H1 (cell line): ENCODE results near the gene TRAF1. TPM values are rescaled to one million over a fixed set of nuclear protein-coding genes. Genes with fewer than 3 reads are reported as not detected.
A peak's percentile ranks its signal among the peaks of the same experiment; 100 is the strongest.

Experiments
- CTCF ChIA-PET: fragments of 300-600 bp; sonication (Branson Sonifier 250); formaldehyde crosslinking; loops from one replicate; lab custom pipeline; 2021; ENCODE audit not compliant: partially characterized antibody; lab: Charles Lee
- POLR2A ChIA-PET: fragments of 300-600 bp; sonication (Branson Sonifier 250); formaldehyde crosslinking; loops from one replicate; lab custom pipeline; 2021; ENCODE audit warnings: inconsistent platforms; ENCODE audit not compliant: partially characterized antibody; lab: Charles Lee
- DNase-seq, 2 experiments: peaks; one replicate each; pipeline versions ENCODE4 v3.0.0 to v3.0.0-alpha.2; 2010 to 2022; ENCODE audit warnings: low spot score in 2 of 2, low read depth in 1 of 2, mixed read lengths in 1 of 2
- FAIRE-seq: peaks from 2 replicates; lab custom pipeline; 2011; peaks lifted over from hg19 to GRCh38; lab: Jason Lieb, UNC
- H2AFZ ChIP-seq: 2 replicates; pipeline ENCODE4 v1.8.1; 2012; ENCODE audit warnings: low read length, inconsistent platforms
- H2AK5ac ChIP-seq: 2 replicates; pipeline ENCODE4 v1.6.1; 2013; ENCODE audit warnings: low read depth, low read length
- H2BK120ac ChIP-seq: replicated peaks from 2 replicates; pipeline ENCODE3; 2013; ENCODE audit warnings: low read depth, low read length, inconsistent platforms
- H2BK12ac ChIP-seq: 2 replicates; pipeline ENCODE4 v1.6.1; 2013; ENCODE audit warnings: low read depth, low read length
- H2BK15ac ChIP-seq: 2 replicates; pipeline ENCODE4 v1.6.1; 2013; ENCODE audit warnings: low read length
- H2BK20ac ChIP-seq: 2 replicates; pipeline ENCODE4 v1.6.1; 2013; ENCODE audit warnings: low read length
- H2BK5ac ChIP-seq: 2 replicates; pipeline ENCODE4 v1.6.1; 2013; ENCODE audit warnings: low read depth, low read length
- H3K14ac ChIP-seq: 2 replicates; pipeline ENCODE4 v1.6.1; 2013; ENCODE audit warnings: inconsistent platforms; ENCODE audit not compliant: insufficient read length
- H3K18ac ChIP-seq: 2 replicates; pipeline ENCODE4 v1.6.1; 2013; ENCODE audit warnings: low read length; ENCODE audit errors: extremely low read depth
- H3K23ac ChIP-seq: 2 replicates; pipeline ENCODE4 v1.6.1; 2013; ENCODE audit warnings: inconsistent platforms; ENCODE audit not compliant: insufficient read length
- H3K23me2 ChIP-seq: 2 replicates; pipeline ENCODE4 v1.6.1; 2013; ENCODE audit warnings: low read depth, low read length
- H3K27ac ChIP-seq: 2 replicates; pipeline ENCODE4 v1.6.1; 2011; ENCODE audit warnings: low read depth, low read length, inconsistent platforms
- H3K27me3 ChIP-seq, 4 experiments: replicated peaks in 1 of 4; 1 replicate in 1 of 4; 2 replicates in 3 of 4; pipeline versions ENCODE4 v1.6.1 to v1.8.1; 2011 to 2013; ENCODE audit warnings: low read length in 3 of 4, mild to moderate bottlenecking in 3 of 4, inconsistent platforms in 2 of 4, mixed read lengths in 2 of 4, moderate library complexity in 1 of 4; ENCODE audit not compliant: control insufficient read depth in 3 of 4, insufficient read depth in 3 of 4; ENCODE audit errors: extremely low read depth in 1 of 4
- H3K36me3 ChIP-seq, 4 experiments: 2 replicates each; pipeline versions ENCODE4 v1.6.1 to v1.8.1; 2011 to 2013; ENCODE audit warnings: mild to moderate bottlenecking in 4 of 4, low read length in 3 of 4, moderate library complexity in 2 of 4, control low read depth in 1 of 4, inconsistent platforms in 1 of 4; ENCODE audit not compliant: insufficient read depth in 4 of 4, control insufficient read depth in 2 of 4
- H3K4ac ChIP-seq: replicated peaks from 2 replicates; pipeline ENCODE3; 2013; ENCODE audit warnings: low read length, low read depth, mixed read lengths, inconsistent platforms; ENCODE audit not compliant: insufficient read length
- H3K4me1 ChIP-seq, 4 experiments: replicated peaks in 1 of 4; 1 replicate in 1 of 4; 2 replicates in 3 of 4; pipeline versions ENCODE4 v1.6.1 to v1.8.1; 2011 to 2013; ENCODE audit warnings: low read length in 3 of 4, inconsistent platforms in 2 of 4, mixed read lengths in 1 of 4; ENCODE audit not compliant: insufficient read depth in 4 of 4, control insufficient read depth in 3 of 4
- H3K4me2 ChIP-seq, 2 experiments: 2 replicates each; pipeline versions ENCODE4 v1.6.1 to v1.8.1; 2011 to 2013; ENCODE audit warnings: low read depth in 2 of 2, low read length in 2 of 2, control low read depth in 1 of 2, inconsistent platforms in 1 of 2, mild to moderate bottlenecking in 1 of 2; ENCODE audit not compliant: insufficient read depth in 1 of 2
- H3K4me3 ChIP-seq, 4 experiments: fragments of 200-600, 300-600 bp in 1 of 4; sonication (generic), shearing (Covaris generic), sonication (Bioruptor Twin) in 1 of 4; 2 replicates each; pipeline versions ENCODE4 v1.5.1 to v1.8.1; 2011 to 2016; ENCODE audit warnings: low read length in 4 of 4, low read depth in 3 of 4, control low read depth in 2 of 4, inconsistent platforms in 2 of 4, mild to moderate bottlenecking in 2 of 4, mixed read lengths in 1 of 4, moderate library complexity in 1 of 4; ENCODE audit not compliant: insufficient read depth in 2 of 4; ENCODE audit errors: extremely low read depth in 1 of 4
- H3K56ac ChIP-seq: replicated peaks from 2 replicates; pipeline ENCODE3; 2013; ENCODE audit warnings: low read depth, mild to moderate bottlenecking, mixed read lengths, low read length, inconsistent platforms; ENCODE audit not compliant: insufficient read length
- H3K79me1 ChIP-seq: 2 replicates; pipeline ENCODE4 v1.6.1; 2013; ENCODE audit warnings: low read depth, low read length, control low read depth
- H3K79me2 ChIP-seq, 2 experiments: 2 replicates each; pipeline versions ENCODE4 v1.6.1 to v1.8.1; 2012 to 2013; ENCODE audit warnings: low read length in 2 of 2, mild to moderate bottlenecking in 2 of 2, inconsistent platforms in 1 of 2; ENCODE audit not compliant: insufficient read depth in 2 of 2, control insufficient read depth in 1 of 2
- H3K9ac ChIP-seq, 4 experiments: replicated peaks in 1 of 4; 1 replicate in 1 of 4; 2 replicates in 3 of 4; pipeline versions ENCODE4 v1.6.1 to v1.8.1; 2011 to 2013; ENCODE audit warnings: low read depth in 3 of 4, low read length in 3 of 4, control low read depth in 2 of 4, mild to moderate bottlenecking in 2 of 4, moderate library complexity in 2 of 4, inconsistent platforms in 1 of 4; ENCODE audit errors: extremely low read depth in 1 of 4
- H3K9me3 ChIP-seq, 2 experiments: 2 replicates each; pipeline versions ENCODE4 v1.6.1 to v1.8.1; 2012 to 2013; ENCODE audit warnings: mild to moderate bottlenecking in 2 of 2, moderate library complexity in 2 of 2, control low read depth in 1 of 2, inconsistent platforms in 1 of 2, low read depth in 1 of 2, low read length in 1 of 2, mixed read lengths in 1 of 2; ENCODE audit not compliant: insufficient read depth in 2 of 2
- H4K20me1 ChIP-seq, 2 experiments: replicated peaks in 1 of 2; 2 replicates each; pipeline versions ENCODE3 to v1.8.1; 2011 to 2013; ENCODE audit warnings: inconsistent platforms in 2 of 2, low read length in 2 of 2, mild to moderate bottlenecking in 1 of 2; ENCODE audit not compliant: insufficient read depth in 2 of 2, control insufficient read depth in 1 of 2
- H4K5ac ChIP-seq: 2 replicates; pipeline ENCODE4 v1.6.1; 2013; ENCODE audit warnings: low read length, low read depth, mixed read lengths, inconsistent platforms; ENCODE audit not compliant: insufficient read length
- H4K8ac ChIP-seq: 2 replicates; pipeline ENCODE4 v1.8.0; 2013; ENCODE audit warnings: mild to moderate bottlenecking, moderate library complexity, low read length, inconsistent platforms; ENCODE audit not compliant: insufficient read depth; ENCODE audit errors: extremely low read depth
- H4K91ac ChIP-seq: replicated peaks from 2 replicates; pipeline ENCODE3; 2013; ENCODE audit warnings: low read length, mixed read lengths, inconsistent platforms; ENCODE audit not compliant: insufficient read length
- EP300 ChIP-seq, 2 experiments: IDR thresholded peaks; 1 replicate in 1 of 2; 2 replicates in 1 of 2; pipeline ENCODE4 v1.6.1; 2011 to 2012; ENCODE audit warnings: low read depth in 2 of 2, low read length in 2 of 2, mild to moderate bottlenecking in 2 of 2, borderline replicate concordance in 1 of 2, inconsistent platforms in 1 of 2, moderate library complexity in 1 of 2
- PHF8 ChIP-seq: fragments of 200-600 bp; sonication (generic); conservative IDR thresholded peaks from 2 replicates; pipeline ENCODE4 v1.7.1; 2012; ENCODE audit warnings: low read depth, mild to moderate bottlenecking, inconsistent platforms, low read length, moderate library complexity
- POU5F1 ChIP-seq: IDR thresholded peaks from 2 replicates; pipeline ENCODE4 v1.6.1; 2011; ENCODE audit warnings: low read depth, mild to moderate bottlenecking, low read length, moderate library complexity
- SRF ChIP-seq: IDR thresholded peaks from 2 replicates; pipeline ENCODE4 v1.6.1; 2011; ENCODE audit warnings: mild to moderate bottlenecking, low read depth, low read length, moderate library complexity
- TEAD4 ChIP-seq: IDR thresholded peaks from 2 replicates; pipeline ENCODE4 v1.6.1; 2012; ENCODE audit warnings: low read depth, low read length, inconsistent platforms, mixed read lengths
- WGBS, 2 experiments: shearing (Covaris generic) in 1 of 2; methylation state at CpG; one replicate each; pipeline versions ENCODE4 v1.1.6 to v1.1.7; 2013 to 2015; ENCODE audit warnings: low lambda C conversion rate in 2 of 2, mixed read lengths in 2 of 2, inconsistent platforms in 1 of 2, low coverage in 1 of 2, missing lambda C conversion rate in 1 of 2; ENCODE audit not compliant: insufficient replicate concordance in 2 of 2, insufficient coverage in 1 of 2, insufficient read length in 1 of 2; ENCODE audit errors: extremely low coverage in 1 of 2, missing lambda C conversion rate in 1 of 2; 5-methylcytosine and 5-hydroxymethylcytosine counted together
- polyA plus RNA-seq, 7 experiments: library from polyadenylated mRNA; depleted of rRNA in 3 of 7; stranded (reverse) in 5 of 7; unstranded in 2 of 7; fragments of >200 nt in 5 of 7; fragments of 200-250 nt in 2 of 7; gene quantifications; 1 replicate in 5 of 7; 2 replicates in 1 of 7; 4 replicates in 1 of 7; pipeline versions ENCODE4 v1.2.1 to v1.2.3, GENCODE V29; 2011 to 2013; ENCODE audit warnings: missing spikeins in 2 of 7, mixed read lengths in 2 of 7
- total RNA-seq: library from RNA; stranded (reverse); fragmentation: NEBNext Ultra II Directional; extraction: Animal tissue kit (Norgen Biotek cat#: 25700); gene quantifications from 2 replicates; pipeline ENCODE4 v1.2.1, GENCODE V29; 2021
- TF ChIP-seq, protein P1 (sequence below): IDR thresholded peaks from 2 replicates; pipeline ENCODE4 v1.6.1; 2012; ENCODE audit warnings: low read length, inconsistent platforms
- TF ChIP-seq, protein P2 (sequence below): IDR thresholded peaks from 2 replicates; pipeline ENCODE4 v1.6.1; 2012; ENCODE audit warnings: inconsistent platforms

The TRAF1 gene
- total and polyA plus RNA-seq, 2 of the 8 experiments (the other 6 are each of a cell fraction or from before 2014, with no cell fraction given) = 1.6 to 3.2 TPM

DNA sequence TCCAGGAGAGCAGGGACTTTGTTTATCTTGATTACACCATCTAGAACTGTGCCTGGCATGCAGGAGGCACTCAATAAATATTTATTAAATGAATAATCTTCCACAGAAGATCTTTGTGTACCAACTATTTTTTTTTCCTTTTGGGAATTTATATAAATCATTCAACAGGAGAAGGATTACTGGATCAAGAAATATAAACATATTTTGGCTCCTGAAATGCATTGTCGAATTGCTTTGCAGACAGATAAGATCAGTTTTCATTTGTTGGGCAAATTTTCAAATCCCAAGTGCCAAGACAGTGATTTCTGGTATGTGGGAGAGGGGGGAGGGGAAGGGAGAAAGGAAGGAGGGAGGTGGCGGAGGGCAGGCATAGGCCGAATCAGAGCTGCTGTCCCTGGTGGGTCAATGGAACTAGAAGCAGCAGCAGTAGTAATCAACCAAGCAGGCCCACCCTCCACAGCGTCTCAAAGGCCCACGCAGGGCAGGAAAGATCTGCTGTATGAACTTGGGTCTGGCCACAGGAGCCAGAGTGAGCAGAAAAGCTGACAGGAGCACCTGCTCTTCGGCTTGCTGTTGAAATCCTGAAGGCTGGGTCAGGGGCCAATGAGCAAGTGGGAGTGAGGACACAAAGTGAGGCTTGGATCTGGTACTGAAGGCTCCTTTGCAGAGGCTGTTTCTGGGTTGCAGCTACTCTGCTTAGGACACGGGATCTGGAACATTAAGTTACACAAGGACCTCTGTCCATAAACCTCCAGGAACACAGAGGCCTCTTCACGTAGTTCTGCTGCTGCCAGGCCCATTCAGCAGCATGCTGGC lies 15.8 kb upstream of the TRAF1 start:
- H3K56ac ChIP-seq = no peak overlapping the region

More for the DNA sequence above, 15.8 kb upstream of the TRAF1 start:
- Histone ChIP-seq H3K4ac (no peak overlapping the region), H3K4me3 (no peak overlapping the region), H3K79me2 (no peaks in the 10 kb centered on the region), H4K91ac (peak overlapping the region; percentile 13), H2BK20ac (peak overlapping the region; percentile 67; the same call in 1 of the 2 replicates), H2BK5ac (peak overlapping the region; percentile 89; the same call in 1 of the 2 replicates), H3K9ac (no peak overlapping the region; a peak in 1 of 7 replicates), H3K23me2 (no peaks in the 10 kb centered on the region; the same call in 1 of the 2 replicates), H3K9me3 (no peaks in the 10 kb centered on the region), H3K27me3 (no peaks in the 10 kb centered on the region), H3K79me1 (no peaks in the 10 kb centered on the region), H4K5ac (peak overlapping the region; percentile 5), H3K14ac (no peak overlapping the region), H2BK120ac (no peak overlapping the region), H2AFZ (peak overlapping the region; percentile 98), H3K23ac (no peak overlapping the region), H3K18ac (peak overlapping the region; percentile 55), H2BK15ac (no peak overlapping the region), H2BK12ac (peak overlapping the region; percentile 52; the same call in 1 of the 2 replicates), H3K36me3 (no peaks in the 10 kb centered on the region; a peak in 1 of 8 replicates), H4K20me1 (no peaks in the 10 kb centered on the region), H4K8ac (no peak overlapping the region), H3K27ac (no peak overlapping the region), H2AK5ac (no peak overlapping the region), H3K4me2 (peak overlapping the region; percentile 18 to 50; a peak in 2 of 4 replicates), H3K4me1 (peaks cover 0 to 14% (median 7%) of the 10 kb centered on the region in 4 experiments; a peak in 6 of 7 replicates)
- POLR2A ChIA-PET = interaction anchor here (1.0 to 1.4 kb wide), 2 partner anchors 69 to 91 kb away, joined by 3 to 6 read pairs; no protein-coding TSS in a partner anchor
- 71% methylated on average over 8 of the region's 8 CpGs; no CpG with 5 or more reads in 1 of the 2 experiments for WGBS, 2 experiments
- CTCF ChIA-PET = interaction anchor here (0.9 to 12.5 kb wide), 3 partner anchors 58 to 187 kb away, joined by 4 to 108 read pairs (median 5); no protein-coding TSS in a partner anchor
- no peak for FAIRE-seq
- no peak for DNase-seq
- TF ChIP-seq PHF8 (no peak), SRF (no peak), TEAD4 (peak; percentile 66; the same call in 1 of the 2 replicates), POU5F1 (no peak), EP300 (IDR thresholded peaks at IDR 0.05; ENCODE audit: borderline replicate concordance in 1 of 2, low read depth in 2 of 2, low read length in 2 of 2) (no peak)
- TF ChIP-seq, protein P1, sequence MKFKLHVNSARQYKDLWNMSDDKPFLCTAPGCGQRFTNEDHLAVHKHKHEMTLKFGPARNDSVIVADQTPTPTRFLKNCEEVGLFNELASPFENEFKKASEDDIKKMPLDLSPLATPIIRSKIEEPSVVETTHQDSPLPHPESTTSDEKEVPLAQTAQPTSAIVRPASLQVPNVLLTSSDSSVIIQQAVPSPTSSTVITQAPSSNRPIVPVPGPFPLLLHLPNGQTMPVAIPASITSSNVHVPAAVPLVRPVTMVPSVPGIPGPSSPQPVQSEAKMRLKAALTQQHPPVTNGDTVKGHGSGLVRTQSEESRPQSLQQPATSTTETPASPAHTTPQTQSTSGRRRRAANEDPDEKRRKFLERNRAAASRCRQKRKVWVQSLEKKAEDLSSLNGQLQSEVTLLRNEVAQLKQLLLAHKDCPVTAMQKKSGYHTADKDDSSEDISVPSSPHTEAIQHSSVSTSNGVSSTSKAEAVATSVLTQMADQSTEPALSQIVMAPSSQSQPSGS = no peak
- TF ChIP-seq, protein P2, sequence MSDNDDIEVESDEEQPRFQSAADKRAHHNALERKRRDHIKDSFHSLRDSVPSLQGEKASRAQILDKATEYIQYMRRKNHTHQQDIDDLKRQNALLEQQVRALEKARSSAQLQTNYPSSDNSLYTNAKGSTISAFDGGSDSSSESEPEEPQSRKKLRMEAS = no peak
